NB4 (cell line): ENCODE data around the gene CBFA2T2.
A peak's percentile ranks its signal among the peaks of the same experiment; 100 is the strongest.

Source experiments
- DNase-seq: peaks from one replicate; pipeline ENCODE4 v3.0.0; 2010; ENCODE audit warnings: low read depth
- H3K4me3 ChIP-seq: one replicate; pipeline ENCODE4 v1.5.1; 2011; ENCODE audit warnings: mild to moderate bottlenecking, low read depth, low read length, moderate library complexity
- MYC ChIP-seq: IDR thresholded peaks from 2 replicates; pipeline ENCODE4 v1.6.1; 2011; ENCODE audit warnings: low read depth, low read length
- POLR2A ChIP-seq: IDR thresholded peaks from 2 replicates; pipeline ENCODE4 v1.6.1; 2011; ENCODE audit warnings: mild to moderate bottlenecking; ENCODE audit not compliant: insufficient read length; ENCODE audit errors: extremely low read depth
- TF ChIP-seq, protein P1 (sequence below): IDR thresholded peaks from 2 replicates; pipeline ENCODE4 v1.6.1; 2011; ENCODE audit warnings: low read depth, low read length
- TF ChIP-seq, protein P2 (sequence below): IDR thresholded peaks from one replicate; pipeline ENCODE4 v1.5.1; 2012; ENCODE audit warnings: low read depth, low read length

The CBFA2T2 gene

GRCh38 chr20:33689973-33690372 is 200.1 kb downstream of the CBFA2T2 start:
- DNase-seq = peak; percentile 98

GRCh38 chr20:33693289-33693688 is 203.4 kb downstream of the CBFA2T2 start:
- H3K4me3 ChIP-seq = no peak overlapping the region
- TF ChIP-seq, protein P1, sequence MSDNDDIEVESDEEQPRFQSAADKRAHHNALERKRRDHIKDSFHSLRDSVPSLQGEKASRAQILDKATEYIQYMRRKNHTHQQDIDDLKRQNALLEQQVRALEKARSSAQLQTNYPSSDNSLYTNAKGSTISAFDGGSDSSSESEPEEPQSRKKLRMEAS = no peak
- TF ChIP-seq, protein P2, sequence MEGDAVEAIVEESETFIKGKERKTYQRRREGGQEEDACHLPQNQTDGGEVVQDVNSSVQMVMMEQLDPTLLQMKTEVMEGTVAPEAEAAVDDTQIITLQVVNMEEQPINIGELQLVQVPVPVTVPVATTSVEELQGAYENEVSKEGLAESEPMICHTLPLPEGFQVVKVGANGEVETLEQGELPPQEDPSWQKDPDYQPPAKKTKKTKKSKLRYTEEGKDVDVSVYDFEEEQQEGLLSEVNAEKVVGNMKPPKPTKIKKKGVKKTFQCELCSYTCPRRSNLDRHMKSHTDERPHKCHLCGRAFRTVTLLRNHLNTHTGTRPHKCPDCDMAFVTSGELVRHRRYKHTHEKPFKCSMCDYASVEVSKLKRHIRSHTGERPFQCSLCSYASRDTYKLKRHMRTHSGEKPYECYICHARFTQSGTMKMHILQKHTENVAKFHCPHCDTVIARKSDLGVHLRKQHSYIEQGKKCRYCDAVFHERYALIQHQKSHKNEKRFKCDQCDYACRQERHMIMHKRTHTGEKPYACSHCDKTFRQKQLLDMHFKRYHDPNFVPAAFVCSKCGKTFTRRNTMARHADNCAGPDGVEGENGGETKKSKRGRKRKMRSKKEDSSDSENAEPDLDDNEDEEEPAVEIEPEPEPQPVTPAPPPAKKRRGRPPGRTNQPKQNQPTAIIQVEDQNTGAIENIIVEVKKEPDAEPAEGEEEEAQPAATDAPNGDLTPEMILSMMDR = no peak
- TF ChIP-seq MYC = no peak
- TF ChIP-seq POLR2A = no peak
- DNase-seq = peak; percentile 0

More at GRCh38 chr20:33689973-33690372, 200.1 kb downstream of the CBFA2T2 start:
- H3K4me3 ChIP-seq = peak overlapping the region; percentile 40
- TF ChIP-seq, protein P1 = peak; percentile 65; the same call in 1 of the 2 replicates
- TF ChIP-seq MYC (0 out of 2 replicates have a peak, but pooled peaks have one; percentile 55), POLR2A (no peak)
- TF ChIP-seq, protein P2 = no peak

GRCh38 chr20:33693741-33694638 is 204.1 kb downstream of the CBFA2T2 start:
- TF ChIP-seq MYC (no peak), POLR2A (no peak)
- TF ChIP-seq, protein P2 = no peak
- TF ChIP-seq, protein P1 = no peak
- no peak overlapping the region for H3K4me3 ChIP-seq
- DNase-seq = peak; percentile 10

DNA sequence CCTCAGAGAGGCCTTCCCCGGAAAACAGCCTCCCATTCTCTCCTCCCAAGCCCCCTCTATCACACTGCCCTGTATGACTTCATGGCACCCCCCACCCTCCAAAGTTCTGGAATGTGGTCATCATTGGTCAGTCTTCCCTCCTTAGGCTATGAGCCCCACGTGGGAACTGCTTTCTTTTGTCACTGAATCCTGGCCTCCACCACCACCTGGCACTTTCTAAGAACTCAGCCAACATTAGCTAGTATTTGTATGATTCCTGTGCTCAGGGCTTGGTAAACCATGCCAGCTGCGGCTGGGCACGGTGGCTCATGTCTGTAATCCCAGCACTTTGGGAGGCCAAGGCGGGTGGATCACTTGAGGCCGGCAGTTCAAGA is 204.7 kb downstream of the CBFA2T2 start:
- TF ChIP-seq, protein P1 = no peak
- TF ChIP-seq, protein P2 = no peak
- TF ChIP-seq POLR2A (no peak), MYC (no peak)
- H3K4me3 ChIP-seq = no peak overlapping the region
- peak; percentile 1 for DNase-seq

GRCh38 chr20:33696448-33696847 is 206.6 kb downstream of the CBFA2T2 start:
- no peak for DNase-seq
- TF ChIP-seq, protein P2 = no peak
- TF ChIP-seq POLR2A (no peak), MYC (no peak)
- TF ChIP-seq, protein P1 = no peak

More at GRCh38 chr20:33696448-33696847, 206.6 kb downstream of the CBFA2T2 start:
- H3K4me3 ChIP-seq = no peak overlapping the region
